SK-N-MC (cell line): ENCODE results near the gene MALRD1.

Experiments used
- DNase-seq: peaks from one replicate; pipeline ENCODE4 v3.0.0-alpha.2; 2011; ENCODE audit warnings: low read depth, low spot score
- H3K27ac ChIP-seq: fragments of 200-600 bp; sonication (generic); 2 replicates; pipeline ENCODE4 v1.5.1; 2016; ENCODE audit warnings: mixed run types
- H3K36me3 ChIP-seq: fragments of 200-600 bp; sonication (generic); 2 replicates; pipeline ENCODE4 v1.6.1; 2017; ENCODE audit warnings: antibody characterized with exemption, low read length, mixed read lengths; ENCODE audit not compliant: insufficient read depth
- H3K4me3 ChIP-seq: fragments of 200-600 bp; sonication (generic); 2 replicates; pipeline ENCODE4 v1.5.1; 2016
- H3K9ac ChIP-seq: fragments of 200-600 bp; sonication (generic); 2 replicates; pipeline ENCODE4 v1.8.0; 2017; ENCODE audit warnings: mixed run types, mixed read lengths; ENCODE audit not compliant: insufficient read length
- H3K9me3 ChIP-seq: fragments of 200-600 bp; sonication (generic); 2 replicates; pipeline ENCODE4 v1.6.1; 2017; ENCODE audit warnings: low read depth, mild to moderate bottlenecking, antibody characterized with exemption, low read length, moderate library complexity, mixed read lengths
- EZH2 ChIP-seq: fragments of 200-600 bp; sonication (generic); IDR thresholded peaks from one replicate; pipeline ENCODE4 v1.6.1; 2017; ENCODE audit warnings: antibody characterized with exemption
- FOXP2 ChIP-seq: optimal IDR thresholded peaks from 2 replicates; pipeline ENCODE3; 2011; ENCODE audit warnings: mild to moderate bottlenecking, moderate library complexity; ENCODE audit not compliant: insufficient read depth; ENCODE audit errors: extremely low read length, control extremely low read depth
- POLR2AphosphoS5 ChIP-seq: IDR thresholded peaks from 2 replicates; pipeline ENCODE4 v1.6.1; 2012; ENCODE audit warnings: mild to moderate bottlenecking, low read depth, low read length, borderline replicate concordance

MALRD1 gene

DNA sequence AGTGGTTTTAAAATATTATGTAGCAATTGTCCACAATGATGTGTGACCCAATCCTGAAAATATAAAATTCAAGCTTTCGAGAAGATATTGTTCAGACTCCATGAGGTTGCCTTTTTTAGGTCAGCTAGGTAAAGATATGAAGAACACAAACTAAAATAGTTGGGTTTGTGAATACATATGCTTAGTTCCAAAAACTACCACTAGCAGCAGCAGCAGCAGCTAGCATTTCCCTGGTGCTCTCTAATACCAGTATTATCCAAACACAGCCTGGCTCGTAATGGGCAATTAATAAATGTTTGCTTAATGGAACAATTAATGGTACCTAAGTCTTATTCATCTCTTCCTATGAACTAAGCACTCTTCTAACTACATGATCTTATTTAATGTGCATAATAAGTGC, 362.5 kb downstream of the MALRD1 start:
- Histone ChIP-seq H3K9me3 (no peaks in the 10 kb centered on the region), H3K27ac (no peak overlapping the region), H3K4me3 (no peak overlapping the region), H3K36me3 (no peaks in the 10 kb centered on the region), H3K9ac (no peak overlapping the region)
- TF ChIP-seq FOXP2 (no peak), POLR2AphosphoS5 (no peak), EZH2 (no peak)
- DNase-seq, result no peak

DNA sequence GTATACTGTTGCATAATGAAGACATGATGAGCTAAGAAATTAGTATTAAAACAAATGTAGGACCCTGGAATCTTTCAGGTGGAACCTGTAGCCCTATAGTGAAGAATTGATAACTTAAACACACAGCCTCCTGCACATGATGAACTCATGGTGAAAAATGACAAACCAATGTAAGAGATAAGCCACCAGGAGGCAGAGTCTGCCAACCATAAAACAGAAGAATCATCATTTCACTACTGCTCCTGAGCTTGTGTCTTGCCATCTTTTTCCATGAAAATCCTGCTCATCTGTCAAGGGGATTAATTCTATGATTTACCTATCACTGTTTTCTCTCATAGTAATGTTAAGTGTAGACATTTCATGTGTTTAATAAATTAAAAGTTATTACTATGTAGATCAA, 363.9 kb downstream of the MALRD1 start:
- no peak overlapping the region for H3K27ac ChIP-seq
- no peak overlapping the region for H3K9ac ChIP-seq
- H3K9me3 ChIP-seq, result no peaks in the 10 kb centered on the region
- no peaks in the 10 kb centered on the region for H3K36me3 ChIP-seq
- H3K4me3 ChIP-seq, result no peak overlapping the region
- TF ChIP-seq FOXP2 (no peak), POLR2AphosphoS5 (no peak), EZH2 (no peak)
- DNase-seq, result no peak

- no peak for TF ChIP-seq EZH2
- TF ChIP-seq FOXP2, result no peak
- no peak for TF ChIP-seq POLR2AphosphoS5
- no peak overlapping the region for H3K27ac ChIP-seq
- H3K36me3 ChIP-seq, result no peaks in the 10 kb centered on the region
- no peak for DNase-seq
- H3K9ac ChIP-seq, result no peak overlapping the region
- H3K9me3 ChIP-seq, result no peaks in the 10 kb centered on the region
- no peak overlapping the region for H3K4me3 ChIP-seq
Measured at GRCh38 chr10:19416164-19416563, 367.6 kb downstream of the MALRD1 start.

DNA sequence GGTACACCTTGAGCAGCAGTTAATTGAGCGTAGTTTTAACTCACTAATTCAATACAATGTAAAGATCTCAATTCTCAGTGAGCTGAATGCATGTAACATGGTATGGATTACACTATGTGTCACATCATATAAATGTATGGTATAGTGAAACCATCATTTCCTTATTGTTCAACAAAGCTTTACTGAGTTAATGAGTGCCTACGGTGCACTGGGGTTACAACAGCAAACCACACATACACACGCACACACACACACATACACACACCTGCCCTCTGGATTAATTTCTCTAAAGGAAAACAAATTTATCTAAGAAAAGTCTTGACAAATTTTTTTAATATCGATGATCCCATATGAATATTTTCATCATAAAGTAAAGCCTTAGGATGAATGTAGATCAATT, 369.1 kb downstream of the MALRD1 start:
- H3K4me3 ChIP-seq, result no peak overlapping the region
- H3K9me3 ChIP-seq, result no peaks in the 10 kb centered on the region
- DNase-seq, result no peak
- no peak for TF ChIP-seq EZH2
- no peak for TF ChIP-seq FOXP2
- TF ChIP-seq POLR2AphosphoS5, result no peak
- H3K27ac ChIP-seq, result no peak overlapping the region
- no peaks in the 10 kb centered on the region for H3K36me3 ChIP-seq
- H3K9ac ChIP-seq, result no peak overlapping the region

DNA sequence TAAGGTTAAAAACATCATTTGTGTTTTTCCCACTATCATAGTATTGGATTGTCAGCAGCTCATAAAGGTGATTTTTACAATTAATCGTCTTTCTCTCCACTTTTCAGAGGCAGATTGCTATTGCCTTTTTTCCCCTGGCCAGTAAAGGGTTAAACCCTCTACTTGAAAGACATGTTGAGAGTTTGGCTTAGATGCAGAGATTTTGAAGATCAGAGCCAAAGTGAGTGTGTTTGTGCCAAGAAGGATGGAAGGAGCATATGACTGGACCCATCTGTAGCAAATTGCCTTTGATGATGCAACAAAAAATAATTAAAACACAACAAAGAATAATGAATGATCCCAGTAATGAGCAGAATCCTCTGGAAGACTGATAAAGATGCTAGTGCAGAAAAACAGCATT, 373.1 kb downstream of the MALRD1 start:
- H3K27ac ChIP-seq, result no peak overlapping the region
- no peaks in the 10 kb centered on the region for H3K9me3 ChIP-seq
- H3K4me3 ChIP-seq, result no peak overlapping the region
- no peaks in the 10 kb centered on the region for H3K36me3 ChIP-seq
- TF ChIP-seq FOXP2 (no peak), EZH2 (no peak), POLR2AphosphoS5 (no peak)
- H3K9ac ChIP-seq, result no peak overlapping the region
- no peak for DNase-seq

DNA sequence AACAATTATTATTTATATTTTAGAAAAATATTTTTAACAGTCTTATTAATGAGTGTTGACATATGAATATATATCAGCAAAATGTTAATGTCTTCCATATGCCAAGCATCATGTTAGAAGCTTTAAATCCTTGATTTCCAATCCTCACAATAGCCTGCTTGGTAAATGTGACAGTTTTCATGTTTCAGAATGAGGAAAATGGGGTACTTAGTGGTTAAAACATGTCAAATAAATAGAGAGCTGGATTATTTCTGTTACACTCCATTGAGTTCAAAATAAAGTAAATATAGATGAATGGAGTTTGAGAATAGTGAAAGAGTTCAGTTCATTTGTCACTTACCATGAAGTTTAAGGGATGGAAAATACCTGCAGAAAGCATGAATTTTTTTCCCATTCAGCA, 377.4 kb downstream of the MALRD1 start:
- H3K9me3 ChIP-seq, result no peaks in the 10 kb centered on the region
- TF ChIP-seq POLR2AphosphoS5 (no peak), FOXP2 (no peak)

GRCh38 chr10:19431622-19432351, 383.2 kb downstream of the MALRD1 start:
- no peak for DNase-seq
- Histone ChIP-seq H3K9ac (no peak overlapping the region), H3K36me3 (no peaks in the 10 kb centered on the region), H3K27ac (no peak overlapping the region; the same call in 1 of the 2 replicates), H3K4me3 (no peak overlapping the region), H3K9me3 (no peaks in the 10 kb centered on the region)
- TF ChIP-seq POLR2AphosphoS5, result no peak
- TF ChIP-seq EZH2, result no peak
- TF ChIP-seq FOXP2, result no peak

More for the DNA sequence above, 377.4 kb downstream of the MALRD1 start:
- Histone ChIP-seq H3K27ac (no peak overlapping the region), H3K4me3 (no peak overlapping the region), H3K9ac (no peak overlapping the region), H3K36me3 (no peaks in the 10 kb centered on the region)
- no peak for DNase-seq

GRCh38 chr10:19449860-19450259, 401.3 kb downstream of the MALRD1 start:
- no peak for TF ChIP-seq POLR2AphosphoS5
- TF ChIP-seq EZH2, result no peak
- no peak for TF ChIP-seq FOXP2
- DNase-seq, result no peak
- H3K9me3 ChIP-seq, result no peaks in the 10 kb centered on the region
- no peak overlapping the region for H3K4me3 ChIP-seq
- H3K36me3 ChIP-seq, result no peaks in the 10 kb centered on the region
- H3K27ac ChIP-seq, result no peak overlapping the region
- H3K9ac ChIP-seq, result no peak overlapping the region

DNA sequence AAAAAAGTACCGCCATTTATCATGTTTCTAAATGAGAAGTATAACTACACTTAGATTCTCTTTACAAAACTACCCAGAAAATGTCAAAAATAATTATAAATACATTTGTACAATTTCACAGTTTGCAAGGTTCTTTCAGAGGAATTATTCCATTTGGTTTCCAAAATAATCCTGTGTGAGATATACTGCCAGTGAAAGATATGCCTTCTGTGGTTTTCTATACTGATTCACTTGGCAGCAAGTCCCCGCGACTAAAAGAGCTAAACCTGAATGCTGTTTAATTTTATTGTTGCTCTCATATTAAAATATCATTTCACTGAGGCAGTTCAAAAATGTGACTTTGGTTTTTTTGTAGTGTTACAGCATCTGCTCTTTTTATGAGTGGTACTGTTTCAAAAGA, 402.8 kb downstream of the MALRD1 start:
- TF ChIP-seq EZH2 (no peak), FOXP2 (no peak), POLR2AphosphoS5 (no peak)
- Histone ChIP-seq H3K36me3 (no peaks in the 10 kb centered on the region), H3K9me3 (no peaks in the 10 kb centered on the region), H3K27ac (no peak overlapping the region), H3K9ac (no peak overlapping the region), H3K4me3 (no peak overlapping the region)
- no peak for DNase-seq
